GM10266 (cell line): ENCODE data around the gene ADORA2B.

Source experiments
- DNase-seq: peaks from one replicate; pipeline ENCODE4 v3.0.0; 2012; ENCODE audit errors: extremely low spot score
- TF ChIP-seq, protein P1 (sequence below): IDR thresholded peaks from 2 replicates; pipeline ENCODE4 v1.5.1; 2012; ENCODE audit warnings: mild to moderate bottlenecking, low read depth; ENCODE audit not compliant: control insufficient read depth, insufficient read depth; ENCODE audit errors: missing control alignments

Gene ADORA2B

GRCh38 chr17:15981646-15982580, 37.0 kb downstream of the ADORA2B start:
- no peak for DNase-seq
- TF ChIP-seq, protein P1, sequence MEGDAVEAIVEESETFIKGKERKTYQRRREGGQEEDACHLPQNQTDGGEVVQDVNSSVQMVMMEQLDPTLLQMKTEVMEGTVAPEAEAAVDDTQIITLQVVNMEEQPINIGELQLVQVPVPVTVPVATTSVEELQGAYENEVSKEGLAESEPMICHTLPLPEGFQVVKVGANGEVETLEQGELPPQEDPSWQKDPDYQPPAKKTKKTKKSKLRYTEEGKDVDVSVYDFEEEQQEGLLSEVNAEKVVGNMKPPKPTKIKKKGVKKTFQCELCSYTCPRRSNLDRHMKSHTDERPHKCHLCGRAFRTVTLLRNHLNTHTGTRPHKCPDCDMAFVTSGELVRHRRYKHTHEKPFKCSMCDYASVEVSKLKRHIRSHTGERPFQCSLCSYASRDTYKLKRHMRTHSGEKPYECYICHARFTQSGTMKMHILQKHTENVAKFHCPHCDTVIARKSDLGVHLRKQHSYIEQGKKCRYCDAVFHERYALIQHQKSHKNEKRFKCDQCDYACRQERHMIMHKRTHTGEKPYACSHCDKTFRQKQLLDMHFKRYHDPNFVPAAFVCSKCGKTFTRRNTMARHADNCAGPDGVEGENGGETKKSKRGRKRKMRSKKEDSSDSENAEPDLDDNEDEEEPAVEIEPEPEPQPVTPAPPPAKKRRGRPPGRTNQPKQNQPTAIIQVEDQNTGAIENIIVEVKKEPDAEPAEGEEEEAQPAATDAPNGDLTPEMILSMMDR: no peak

- TF ChIP-seq, protein P1: no peak
- no peak for DNase-seq
These were observed 51.4 kb downstream of the ADORA2B start for GRCh38 chr17:15996322-15996721.

DNA sequence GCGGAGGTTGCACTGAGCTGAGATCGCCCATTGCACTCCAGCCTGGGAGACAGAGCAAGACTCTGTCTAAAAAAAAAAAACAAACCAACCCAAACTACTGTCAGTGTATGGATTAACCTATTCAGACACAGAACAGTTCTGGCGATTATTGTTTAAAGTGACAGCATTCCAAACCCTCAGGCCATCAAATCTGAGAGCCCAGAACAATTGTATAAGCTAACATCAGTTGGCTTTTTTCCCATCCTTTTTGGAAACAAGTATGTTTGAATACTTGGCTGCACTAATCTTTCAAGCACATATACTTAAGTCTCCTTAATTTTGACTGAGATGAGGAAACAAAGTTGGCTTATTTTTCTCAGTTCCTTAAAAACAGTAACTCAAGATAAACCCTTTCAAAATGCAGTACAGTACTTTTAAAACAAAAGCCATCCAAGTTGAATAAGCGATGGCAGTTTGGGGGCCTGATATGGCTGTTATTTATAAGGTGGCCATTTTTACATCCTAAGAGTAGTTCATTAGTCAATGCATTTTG, 53.2 kb downstream of the ADORA2B start:
- TF ChIP-seq, protein P1: no peak
- DNase-seq: no peak

DNA sequence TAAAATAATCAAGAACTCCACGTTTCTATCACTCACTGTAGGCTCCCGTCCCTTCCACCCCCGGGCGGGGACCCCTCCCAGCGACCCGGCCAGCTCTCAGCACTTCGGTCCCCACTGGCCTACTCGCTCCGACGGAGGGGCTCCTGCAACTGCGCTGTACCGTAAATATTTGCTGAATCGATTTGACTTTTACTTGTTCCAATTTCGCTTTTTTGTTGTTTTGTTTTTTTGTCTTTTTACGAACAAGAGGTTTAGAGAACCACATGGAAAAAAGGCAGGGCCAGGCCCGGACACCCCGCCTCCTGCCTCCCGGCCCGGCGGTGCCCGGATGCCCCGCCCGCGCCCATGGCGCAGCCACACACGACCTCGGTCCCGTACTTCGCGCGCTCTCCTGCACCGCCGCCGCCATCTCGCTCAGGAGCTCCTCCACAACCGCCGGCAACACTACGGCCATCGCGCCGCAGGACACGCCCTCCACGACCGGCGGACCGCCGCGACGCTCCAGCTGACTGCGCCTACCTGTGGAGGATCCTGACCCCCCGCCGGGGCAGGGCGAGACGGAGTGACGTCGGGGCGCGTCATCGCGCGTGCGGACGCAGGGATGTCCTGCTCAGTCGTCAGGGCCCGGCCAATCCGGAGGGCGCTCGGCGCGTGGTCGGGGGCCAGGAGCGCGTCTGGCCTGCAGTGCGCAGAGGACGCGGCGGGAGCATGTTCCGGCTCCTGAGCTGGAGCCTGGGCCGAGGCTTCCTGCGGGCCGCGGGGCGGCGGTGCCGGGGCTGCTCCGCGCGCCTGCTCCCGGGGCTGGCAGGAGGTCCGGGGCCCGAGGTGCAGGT, 54.4 kb downstream of the ADORA2B start, which contains the start of the genes TTC19 and ZSWIM7:
Gene TTC19 (plus strand): TSS at position 684 of the 833 bp plus-strand sequence. CDS start 25 bp downstream, at position 709.
Gene ZSWIM7 (minus strand): TSS at position 564 of the 833 bp plus-strand sequence. CDS start 110 bp downstream, at position 454.
- peak; percentile 99 for DNase-seq
- TF ChIP-seq, protein P1: peak; percentile 7

GRCh38 chr17:15999974-16000827, 55.3 kb downstream of the ADORA2B start:
- TF ChIP-seq, protein P1: no peak
- DNase-seq: no peak

- TF ChIP-seq, protein P1: no peak
- DNase-seq: no peak
These were observed 56.4 kb downstream of the ADORA2B start for GRCh38 chr17:16001226-16001897.
